WTC11 (cell line): ENCODE data around the gene MOB1B. TPM values are rescaled to one million over a fixed set of nuclear protein-coding genes. Genes with fewer than 3 reads are reported as not detected.
"Not testable (repeated sequence)": the region's sequence is repeated elsewhere in the genome, so short reads cannot be mapped to it uniquely, and the experiment has no call there.

ENCODE experiments used
- ATAC-seq: fragments of 200-7000 bp; cut with Tn5 transposase; 2 replicates; pipeline ENCODE4 v1.10.0; 2021; ENCODE audit warnings: mild to moderate bottlenecking, moderate library complexity
- CTCF ChIA-PET: fragments of 300-600 bp; sonication (Branson Sonifier 250); formaldehyde crosslinking; loops from one replicate; lab custom pipeline; 2021; ENCODE audit warnings: antibody characterized with exemption; lab: Charles Lee
- POLR2A ChIA-PET: fragments of 350-600 bp; sonication (Branson Sonifier 250); formaldehyde crosslinking; loops from one replicate; lab custom pipeline; 2021; ENCODE audit warnings: antibody characterized with exemption; lab: Charles Lee
- DNase-seq: peaks from one replicate; pipeline ENCODE4 v3.0.0; 2021; ENCODE audit warnings: low spot score
- H3K27ac Mint-ChIP-seq: 2 replicates; pipeline ENCODE4 v1.8.0; 2021; ENCODE audit warnings: mixed read lengths
- H3K27me3 Mint-ChIP-seq: 2 replicates; pipeline ENCODE4 v1.8.0; 2021; ENCODE audit warnings: low read depth, mild to moderate bottlenecking, moderate library complexity, mixed read lengths
- H3K36me3 Mint-ChIP-seq: 2 replicates; pipeline ENCODE4 v1.8.0; 2021; ENCODE audit warnings: mixed read lengths
- H3K4me1 Mint-ChIP-seq: 2 replicates; pipeline ENCODE4 v1.8.0; 2022; ENCODE audit warnings: mixed read lengths
- H3K4me3 Mint-ChIP-seq: 2 replicates; pipeline ENCODE4 v1.8.0; 2021; ENCODE audit warnings: mild to moderate bottlenecking, moderate library complexity, mixed read lengths
- H3K9me3 Mint-ChIP-seq: 2 replicates; pipeline ENCODE4 v1.8.0; 2021; ENCODE audit warnings: mixed read lengths
- AR ChIP-seq: fragments of 250-450 bp; sonication (Bioruptor Pico); IDR thresholded peaks from 2 replicates; pipeline ENCODE4 v1.9.0; 2021; ENCODE audit warnings: mild to moderate bottlenecking
- E2F4 ChIP-seq: sonication (generic); formaldehyde crosslinking; IDR thresholded peaks from 2 replicates; pipeline ENCODE4 v1.8.1; 2022; ENCODE audit warnings: low read depth, mild to moderate bottlenecking, moderate library complexity, missing genetic modification reagents, borderline replicate concordance
- ELF4 ChIP-seq: sonication (generic); formaldehyde crosslinking; IDR thresholded peaks from 2 replicates; pipeline ENCODE4 v1.8.1; 2022; ENCODE audit warnings: low read depth, mild to moderate bottlenecking, moderate library complexity, missing genetic modification reagents
- FOXP1 ChIP-seq: sonication (generic); formaldehyde crosslinking; IDR thresholded peaks from 2 replicates; pipeline ENCODE4 v1.8.0; 2022; ENCODE audit warnings: missing genetic modification reagents, mild to moderate bottlenecking, moderate library complexity, borderline replicate concordance
- GRHL2 ChIP-seq: fragments of 250-450 bp; sonication (Bioruptor Pico); IDR thresholded peaks from 2 replicates; pipeline ENCODE4 v1.8.0; 2022; ENCODE audit warnings: mild to moderate bottlenecking, moderate library complexity; ENCODE audit not compliant: insufficient replicate concordance, severe bottlenecking
- HMGA2 ChIP-seq: fragments of 250-450 bp; sonication (Bioruptor Pico); IDR thresholded peaks from 2 replicates; pipeline ENCODE4 v1.4.0; 2021; ENCODE audit warnings: mild to moderate bottlenecking, moderate library complexity
- MXD4 ChIP-seq: fragments of 250-450 bp; sonication (Bioruptor Pico); IDR thresholded peaks from 2 replicates; pipeline ENCODE4 v1.8.0; 2021; ENCODE audit warnings: mild to moderate bottlenecking, moderate library complexity, borderline replicate concordance
- NFATC4 ChIP-seq: fragments of 250-450 bp; sonication (Bioruptor Pico); IDR thresholded peaks from 2 replicates; pipeline ENCODE4 v1.9.0; 2021; ENCODE audit warnings: mild to moderate bottlenecking
- NR1H2 ChIP-seq: sonication (generic); formaldehyde crosslinking; IDR thresholded peaks from 2 replicates; pipeline ENCODE4 v1.9.0; 2021; ENCODE audit warnings: mild to moderate bottlenecking, moderate library complexity, missing genetic modification reagents
- SP1 ChIP-seq: sonication (generic); formaldehyde crosslinking; conservative IDR thresholded peaks from 2 replicates; pipeline ENCODE4 v1.8.1; 2022; ENCODE audit warnings: missing genetic modification reagents
- ZNF121 ChIP-seq: sonication (generic); formaldehyde crosslinking; IDR thresholded peaks from 2 replicates; pipeline ENCODE4 v1.8.0; 2023; ENCODE audit warnings: missing genetic modification reagents
- ZNF281 ChIP-seq: sonication (generic); formaldehyde crosslinking; IDR thresholded peaks from 2 replicates; pipeline ENCODE4 v1.8.0; 2023; ENCODE audit warnings: mild to moderate bottlenecking, missing genetic modification reagents
- ZNF416 ChIP-seq: fragments of 250-450 bp; sonication (Bioruptor Pico); IDR thresholded peaks from 2 replicates; pipeline ENCODE4 v1.9.0; 2021; ENCODE audit warnings: mild to moderate bottlenecking, inconsistent platforms
- total RNA-seq: library from RNA; stranded (reverse); gene quantifications from 3 replicates; pipeline ENCODE4 v1.2.3, GENCODE V29; 2021
- TF ChIP-seq, protein P1 (sequence below): sonication (generic); formaldehyde crosslinking; IDR thresholded peaks from 2 replicates; pipeline ENCODE4 v1.8.0; 2023; ENCODE audit warnings: missing genetic modification reagents
- TF ChIP-seq, protein P2 (sequence below): sonication (generic); formaldehyde crosslinking; conservative IDR thresholded peaks from 2 replicates; pipeline ENCODE4 v1.8.1; 2022; ENCODE audit warnings: mild to moderate bottlenecking, missing genetic modification reagents
- TF ChIP-seq, protein P3 (sequence below): fragments of 250-450 bp; sonication (Bioruptor Pico); IDR thresholded peaks from 2 replicates; pipeline ENCODE4 v1.9.0; 2021; ENCODE audit warnings: mild to moderate bottlenecking, borderline replicate concordance

MOB1B gene
- total RNA-seq, 1 experiment from 2014 or later, result 28.0 TPM

- DNase-seq (no peak), ATAC-seq (no peak)
- H3K4me1 Mint-ChIP-seq, result peaks cover 20% of the 10 kb centered on the region
- H3K4me3 Mint-ChIP-seq, result no peak overlapping the region
- no peak overlapping the region for H3K27ac Mint-ChIP-seq
- ChIA-PET POLR2A (no interaction called here), CTCF (interaction anchor here (0.7 kb wide), 1 partner anchor 172 kb away, joined by 3 read pairs; the partner anchor contains the start of gene GRSF1)
- no peaks in the 10 kb centered on the region for H3K27me3 Mint-ChIP-seq
- peaks cover 42% of the 10 kb centered on the region for H3K36me3 Mint-ChIP-seq
- TF ChIP-seq E2F4 (CRISPR knock-in tag) (no peak), ZNF416 (CRISPR knock-in tag) (no peak), FOXP1 (CRISPR knock-in tag) (no peak), NFATC4 (CRISPR knock-in tag) (no peak), ZNF121 (CRISPR knock-in tag) (no peak), SP1 (no peak), NR1H2 (CRISPR knock-in tag) (no peak), ELF4 (CRISPR knock-in tag) (no peak), MXD4 (CRISPR knock-in tag) (no peak), GRHL2 (CRISPR knock-in tag) (no peak), ZNF281 (no peak)
- TF ChIP-seq, protein P1, sequence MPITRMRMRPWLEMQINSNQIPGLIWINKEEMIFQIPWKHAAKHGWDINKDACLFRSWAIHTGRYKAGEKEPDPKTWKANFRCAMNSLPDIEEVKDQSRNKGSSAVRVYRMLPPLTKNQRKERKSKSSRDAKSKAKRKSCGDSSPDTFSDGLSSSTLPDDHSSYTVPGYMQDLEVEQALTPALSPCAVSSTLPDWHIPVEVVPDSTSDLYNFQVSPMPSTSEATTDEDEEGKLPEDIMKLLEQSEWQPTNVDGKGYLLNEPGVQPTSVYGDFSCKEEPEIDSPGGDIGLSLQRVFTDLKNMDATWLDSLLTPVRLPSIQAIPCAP (CRISPR knock-in tag), result no peak
- TF ChIP-seq, protein P2, sequence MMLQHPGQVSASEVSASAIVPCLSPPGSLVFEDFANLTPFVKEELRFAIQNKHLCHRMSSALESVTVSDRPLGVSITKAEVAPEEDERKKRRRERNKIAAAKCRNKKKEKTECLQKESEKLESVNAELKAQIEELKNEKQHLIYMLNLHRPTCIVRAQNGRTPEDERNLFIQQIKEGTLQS (CRISPR knock-in tag), result no peak
- TF ChIP-seq, all 79 proteins: peak for 0
- peaks cover 35% of the 10 kb centered on the region for H3K9me3 Mint-ChIP-seq
These were observed 109.3 kb downstream of the MOB1B start for GRCh38 chr4:71011451-71011850.

DNA sequence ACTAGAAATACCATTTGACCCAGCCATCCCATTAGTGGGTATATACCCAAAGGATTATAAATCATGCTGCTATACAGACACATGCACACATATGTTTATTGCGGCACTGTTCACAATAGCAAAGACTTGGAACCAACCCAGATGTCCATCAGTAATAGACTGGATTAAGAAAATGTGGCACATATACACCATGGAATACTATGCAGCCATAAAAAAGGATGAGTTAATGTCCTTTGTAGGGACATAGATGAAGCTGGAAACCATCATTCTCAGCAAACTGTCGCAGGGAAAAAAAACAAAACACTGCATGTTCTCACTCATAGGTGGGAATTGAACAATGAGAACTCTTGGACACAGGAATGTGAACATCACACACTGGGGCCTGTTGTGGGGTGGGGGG is 115.2 kb downstream of the MOB1B start:
- CTCF ChIA-PET, result interaction anchor here (1.9 kb wide), 1 partner anchor 7 kb away, joined by 11 read pairs; no protein-coding TSS in a partner anchor
- H3K27me3 Mint-ChIP-seq, DNase-seq, ATAC-seq, H3K4me3 Mint-ChIP-seq, POLR2A ChIA-PET, H3K27ac Mint-ChIP-seq, H3K4me1 Mint-ChIP-seq: not testable (repeated sequence)
- H3K9me3 Mint-ChIP-seq, result peaks cover 39% of the 10 kb centered on the region
- H3K36me3 Mint-ChIP-seq, result peaks cover 38% of the 10 kb centered on the region

GRCh38 chr4:71020611-71021010 is 118.4 kb downstream of the MOB1B start:
- TF ChIP-seq AR (CRISPR knock-in tag), result no peak
- no peak for TF ChIP-seq ZNF121 (CRISPR knock-in tag)
- no peak for TF ChIP-seq HMGA2 (CRISPR knock-in tag)
- TF ChIP-seq, protein P3, sequence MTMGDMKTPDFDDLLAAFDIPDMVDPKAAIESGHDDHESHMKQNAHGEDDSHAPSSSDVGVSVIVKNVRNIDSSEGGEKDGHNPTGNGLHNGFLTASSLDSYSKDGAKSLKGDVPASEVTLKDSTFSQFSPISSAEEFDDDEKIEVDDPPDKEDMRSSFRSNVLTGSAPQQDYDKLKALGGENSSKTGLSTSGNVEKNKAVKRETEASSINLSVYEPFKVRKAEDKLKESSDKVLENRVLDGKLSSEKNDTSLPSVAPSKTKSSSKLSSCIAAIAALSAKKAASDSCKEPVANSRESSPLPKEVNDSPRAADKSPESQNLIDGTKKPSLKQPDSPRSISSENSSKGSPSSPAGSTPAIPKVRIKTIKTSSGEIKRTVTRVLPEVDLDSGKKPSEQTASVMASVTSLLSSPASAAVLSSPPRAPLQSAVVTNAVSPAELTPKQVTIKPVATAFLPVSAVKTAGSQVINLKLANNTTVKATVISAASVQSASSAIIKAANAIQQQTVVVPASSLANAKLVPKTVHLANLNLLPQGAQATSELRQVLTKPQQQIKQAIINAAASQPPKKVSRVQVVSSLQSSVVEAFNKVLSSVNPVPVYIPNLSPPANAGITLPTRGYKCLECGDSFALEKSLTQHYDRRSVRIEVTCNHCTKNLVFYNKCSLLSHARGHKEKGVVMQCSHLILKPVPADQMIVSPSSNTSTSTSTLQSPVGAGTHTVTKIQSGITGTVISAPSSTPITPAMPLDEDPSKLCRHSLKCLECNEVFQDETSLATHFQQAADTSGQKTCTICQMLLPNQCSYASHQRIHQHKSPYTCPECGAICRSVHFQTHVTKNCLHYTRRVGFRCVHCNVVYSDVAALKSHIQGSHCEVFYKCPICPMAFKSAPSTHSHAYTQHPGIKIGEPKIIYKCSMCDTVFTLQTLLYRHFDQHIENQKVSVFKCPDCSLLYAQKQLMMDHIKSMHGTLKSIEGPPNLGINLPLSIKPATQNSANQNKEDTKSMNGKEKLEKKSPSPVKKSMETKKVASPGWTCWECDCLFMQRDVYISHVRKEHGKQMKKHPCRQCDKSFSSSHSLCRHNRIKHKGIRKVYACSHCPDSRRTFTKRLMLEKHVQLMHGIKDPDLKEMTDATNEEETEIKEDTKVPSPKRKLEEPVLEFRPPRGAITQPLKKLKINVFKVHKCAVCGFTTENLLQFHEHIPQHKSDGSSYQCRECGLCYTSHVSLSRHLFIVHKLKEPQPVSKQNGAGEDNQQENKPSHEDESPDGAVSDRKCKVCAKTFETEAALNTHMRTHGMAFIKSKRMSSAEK, result no peak
- ChIA-PET CTCF (no interaction called here), POLR2A (no interaction called here)
- Mint-ChIP-seq H3K27ac (no peak overlapping the region), H3K4me1 (no peaks in the 10 kb centered on the region), H3K27me3 (no peaks in the 10 kb centered on the region), H3K9me3 (peaks cover 9% of the 10 kb centered on the region), H3K36me3 (peaks cover 17% of the 10 kb centered on the region), H3K4me3 (no peak overlapping the region)
- DNase-seq (no peak), ATAC-seq (no peak)
